GM12801 (cell line): Measurements from ENCODE around the gene TLR8.

ENCODE experiments used
- TF ChIP-seq, protein P1 (sequence below): IDR thresholded peaks from one replicate; pipeline ENCODE4 v1.5.1; 2011; ENCODE audit warnings: control low read depth; ENCODE audit not compliant: insufficient read length; ENCODE audit errors: extremely low read depth

Gene TLR8

DNA sequence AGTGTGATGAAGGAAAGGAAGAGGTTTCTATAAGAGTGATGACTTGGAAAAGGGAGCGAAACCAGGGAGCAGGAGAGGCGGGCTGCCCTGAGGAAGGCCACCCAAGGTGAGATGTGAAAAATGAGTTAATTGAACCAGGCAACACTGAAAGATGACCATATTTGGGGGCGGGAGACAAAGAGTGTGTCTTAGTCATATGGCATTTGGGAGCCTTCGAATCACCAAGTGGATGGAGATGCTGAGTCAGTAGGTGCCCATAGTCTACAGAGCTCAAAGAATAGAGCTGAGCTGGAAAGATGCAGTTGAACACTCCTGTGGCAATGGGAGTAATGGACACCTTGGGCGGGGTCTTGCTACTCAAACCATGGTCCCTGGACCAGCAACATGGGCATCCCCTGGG, 8.3 kb upstream of the TLR8 start:
- TF ChIP-seq, protein P1, sequence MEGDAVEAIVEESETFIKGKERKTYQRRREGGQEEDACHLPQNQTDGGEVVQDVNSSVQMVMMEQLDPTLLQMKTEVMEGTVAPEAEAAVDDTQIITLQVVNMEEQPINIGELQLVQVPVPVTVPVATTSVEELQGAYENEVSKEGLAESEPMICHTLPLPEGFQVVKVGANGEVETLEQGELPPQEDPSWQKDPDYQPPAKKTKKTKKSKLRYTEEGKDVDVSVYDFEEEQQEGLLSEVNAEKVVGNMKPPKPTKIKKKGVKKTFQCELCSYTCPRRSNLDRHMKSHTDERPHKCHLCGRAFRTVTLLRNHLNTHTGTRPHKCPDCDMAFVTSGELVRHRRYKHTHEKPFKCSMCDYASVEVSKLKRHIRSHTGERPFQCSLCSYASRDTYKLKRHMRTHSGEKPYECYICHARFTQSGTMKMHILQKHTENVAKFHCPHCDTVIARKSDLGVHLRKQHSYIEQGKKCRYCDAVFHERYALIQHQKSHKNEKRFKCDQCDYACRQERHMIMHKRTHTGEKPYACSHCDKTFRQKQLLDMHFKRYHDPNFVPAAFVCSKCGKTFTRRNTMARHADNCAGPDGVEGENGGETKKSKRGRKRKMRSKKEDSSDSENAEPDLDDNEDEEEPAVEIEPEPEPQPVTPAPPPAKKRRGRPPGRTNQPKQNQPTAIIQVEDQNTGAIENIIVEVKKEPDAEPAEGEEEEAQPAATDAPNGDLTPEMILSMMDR: no peak

DNA sequence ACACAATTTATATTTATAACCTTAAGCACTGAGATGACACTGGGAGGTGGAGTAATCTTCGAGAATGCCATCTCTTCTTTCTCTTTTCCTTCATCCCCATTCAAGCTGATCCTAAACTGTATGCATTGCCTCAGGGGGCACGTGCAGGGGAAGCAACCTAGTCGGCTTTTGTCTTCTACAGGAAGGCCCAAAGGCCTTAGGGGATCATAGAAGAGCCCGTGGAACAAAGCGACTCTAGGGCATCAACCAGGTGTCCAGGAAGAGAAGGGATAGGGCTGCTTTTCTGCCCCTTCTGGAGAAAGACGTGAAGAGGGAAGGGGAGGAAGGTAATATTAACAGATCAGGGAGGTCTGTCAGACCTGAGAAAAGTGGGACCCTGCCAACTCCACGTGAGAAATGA, 6.9 kb upstream of the TLR8 start:
- TF ChIP-seq, protein P1: no peak

DNA sequence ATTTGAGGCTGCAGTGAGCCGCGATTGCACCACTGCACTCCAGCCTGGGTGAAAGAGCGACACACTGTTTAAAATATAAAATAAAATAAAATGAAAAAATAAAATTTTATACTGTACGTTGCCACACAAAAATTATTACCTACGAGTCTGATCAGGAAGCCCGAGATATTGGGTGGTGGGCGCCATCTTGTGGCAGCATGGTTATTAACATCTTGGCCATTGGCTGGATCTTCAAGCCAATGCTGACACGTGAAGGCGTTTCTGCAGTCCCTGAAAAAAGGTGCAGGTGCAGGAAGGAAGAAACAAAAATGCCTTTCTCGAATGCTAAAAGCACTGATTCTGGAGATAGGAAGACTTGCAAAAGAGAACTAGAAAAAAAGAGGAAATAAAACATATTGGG, 4.9 kb upstream of the TLR8 start:
- TF ChIP-seq, protein P1: no peak

DNA sequence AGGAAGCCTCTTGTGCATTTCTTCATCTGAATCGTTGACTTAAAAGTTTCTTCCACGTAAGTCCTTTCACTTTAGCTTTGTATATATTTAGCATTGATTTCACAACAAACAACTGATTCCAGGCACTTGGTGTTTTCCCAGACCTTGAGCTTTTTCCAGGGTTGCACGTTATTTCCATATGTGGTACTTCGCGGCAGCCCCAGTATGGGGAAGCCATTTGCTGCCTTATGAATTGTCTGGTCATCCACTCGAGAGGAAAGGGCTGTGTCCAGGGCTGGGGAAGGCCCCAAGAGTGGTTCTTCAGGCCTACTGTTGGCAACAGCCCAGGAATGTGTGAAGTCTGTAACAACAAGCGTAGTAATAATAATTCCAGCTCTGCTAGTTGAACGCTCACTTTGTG, 2.8 kb upstream of the TLR8 start:
- TF ChIP-seq, protein P1: no peak

DNA sequence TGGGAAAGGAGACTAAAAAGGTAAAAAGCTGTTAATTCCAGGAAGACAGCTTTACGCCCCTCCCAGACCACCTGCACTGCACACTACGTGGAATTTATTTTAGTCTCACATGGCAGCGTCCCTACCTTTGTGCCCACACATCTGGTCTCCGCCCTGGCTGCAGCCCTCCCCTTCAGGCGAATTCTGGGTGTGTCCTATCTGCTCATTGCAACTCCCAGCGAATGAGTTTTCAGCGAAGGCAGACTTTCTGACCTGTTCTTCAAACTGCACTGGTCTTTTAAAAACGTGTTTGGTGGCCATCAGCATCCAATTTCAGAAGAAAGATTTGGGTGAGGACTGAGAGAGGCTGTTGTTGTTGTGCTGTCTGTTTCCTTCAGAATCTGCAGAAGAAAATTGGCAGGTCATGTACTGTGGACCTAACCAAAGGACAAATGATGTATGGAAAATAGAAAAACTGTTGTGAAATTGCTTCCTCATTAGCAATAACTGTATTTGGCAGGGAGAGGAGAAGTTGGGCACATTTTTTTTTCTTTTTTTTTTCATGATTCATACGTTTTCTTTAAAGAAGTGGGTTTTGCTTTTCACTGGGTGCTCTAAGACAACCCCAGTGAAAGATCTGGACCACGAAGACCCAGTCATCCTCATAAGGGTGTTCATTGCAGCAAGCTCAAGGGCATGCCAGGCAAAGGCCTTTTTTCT, 4.2 kb downstream of the TLR8 start:
- TF ChIP-seq, protein P1: no peak

DNA sequence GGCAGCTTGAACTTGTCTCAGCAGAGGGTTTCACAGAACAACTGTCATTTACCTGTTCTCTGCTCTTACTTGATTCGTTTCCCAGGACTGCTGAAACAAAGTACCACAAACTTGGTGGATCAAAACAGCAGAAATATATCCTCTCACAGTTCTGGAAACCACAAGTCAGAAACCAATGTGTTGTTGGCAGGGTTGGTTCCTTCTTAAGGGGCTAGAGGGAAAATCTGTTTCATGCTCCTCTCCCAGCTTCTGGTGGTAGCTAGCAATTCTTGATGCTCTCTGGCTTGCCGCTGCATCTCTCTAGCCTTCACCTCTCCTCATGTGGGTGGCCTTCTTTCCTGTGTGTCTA, 4.7 kb downstream of the TLR8 start:
- TF ChIP-seq, protein P1: no peak

DNA sequence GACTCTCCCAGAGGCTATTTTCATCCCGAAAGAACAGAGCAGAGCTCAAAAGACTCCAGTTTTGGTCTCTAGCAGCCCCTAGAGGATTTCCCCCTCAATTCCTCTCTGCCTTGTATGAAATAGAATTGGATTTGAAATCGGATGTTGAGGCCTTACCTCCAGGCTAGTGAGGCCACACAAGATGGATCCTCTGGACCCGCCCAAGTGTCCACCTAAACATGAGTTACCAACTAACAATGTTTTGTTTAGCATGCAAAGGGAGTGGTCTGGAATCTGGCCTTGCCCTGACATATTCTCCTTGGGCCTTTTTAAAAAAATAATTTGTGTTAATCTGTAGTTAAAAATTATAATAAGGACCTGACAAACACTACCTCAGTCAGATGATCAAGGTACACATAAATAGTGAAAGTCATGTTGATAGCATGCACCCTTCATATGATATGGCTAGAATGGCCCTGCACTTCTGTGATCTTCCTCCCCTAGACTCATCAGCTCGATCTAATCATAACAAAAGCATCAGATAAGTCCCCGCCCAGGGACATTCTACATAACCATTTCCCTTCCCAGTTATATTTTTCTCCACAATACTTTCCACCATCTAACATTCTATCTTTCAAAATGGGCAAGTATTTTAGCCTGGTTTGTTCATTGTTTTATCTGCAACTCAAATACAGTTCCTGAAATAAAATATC, 6.5 kb downstream of the TLR8 start:
- TF ChIP-seq, protein P1: no peak
